GM23338 (cell line): Measurements from ENCODE around the gene LRP1B. TPM values are rescaled to one million over a fixed set of nuclear protein-coding genes. Genes with fewer than 3 reads are reported as not detected.

ENCODE experiments used
- ATAC-seq: fragments of 200-7000 bp; cut with Tn5 transposase; 3 replicates; pipeline ENCODE4 v1.9.1; 2020
- DNase-seq: peaks from one replicate; pipeline ENCODE4 v3.0.0-alpha.2; 2015; ENCODE audit warnings: low spot score
- H2AFZ ChIP-seq: fragments of 200-600 bp; sonication (generic); 2 replicates; pipeline ENCODE4 v1.8.0; 2016; ENCODE audit warnings: antibody characterized with exemption, mild to moderate bottlenecking, moderate library complexity
- H3F3A ChIP-seq: fragments of 200-600 bp; sonication (generic); replicated peaks from 2 replicates; pipeline ENCODE4 v1.8.0; 2017; ENCODE audit warnings: antibody characterized with exemption, mixed run types, low read depth
- H3K27ac ChIP-seq: fragments of 200-600 bp; sonication (generic); 2 replicates; pipeline ENCODE4 v1.6.1; 2016; ENCODE audit warnings: low read depth
- H3K27me3 ChIP-seq: fragments of 200-600 bp; sonication (generic); 2 replicates; pipeline ENCODE4 v1.8.0; 2016; ENCODE audit warnings: mild to moderate bottlenecking, mixed run types, moderate library complexity; ENCODE audit not compliant: insufficient read depth
- H3K36me3 ChIP-seq: fragments of 200-600 bp; sonication (generic); 2 replicates; pipeline ENCODE4 v1.8.0; 2016; ENCODE audit warnings: mild to moderate bottlenecking; ENCODE audit not compliant: insufficient read depth
- H3K4me1 ChIP-seq: fragments of 200-600 bp; sonication (generic); 2 replicates; pipeline ENCODE4 v1.8.0; 2016; ENCODE audit warnings: mild to moderate bottlenecking, moderate library complexity; ENCODE audit not compliant: insufficient read depth
- H3K4me2 ChIP-seq: fragments of 200-600 bp; sonication (generic); 2 replicates; pipeline ENCODE4 v1.7.1; 2017; ENCODE audit warnings: mixed run types
- H3K4me3 ChIP-seq: fragments of 200-600 bp; sonication (generic); 2 replicates; pipeline ENCODE4 v1.6.1; 2016; ENCODE audit warnings: mixed run types
- H3K79me2 ChIP-seq: fragments of 200-600 bp; sonication (generic); replicated peaks from 2 replicates; pipeline ENCODE4 v1.8.0; 2017; ENCODE audit warnings: mild to moderate bottlenecking; ENCODE audit not compliant: insufficient read depth
- H3K9me2 ChIP-seq: fragments of 200-600 bp; sonication (generic); 2 replicates; pipeline ENCODE4 v1.8.0; 2017; ENCODE audit not compliant: insufficient read depth
- H4K20me1 ChIP-seq: fragments of 200-600 bp; sonication (generic); replicated peaks from 2 replicates; pipeline ENCODE4 v1.8.0; 2017; ENCODE audit warnings: mild to moderate bottlenecking; ENCODE audit not compliant: insufficient read depth
- H3K27ac Mint-ChIP-seq: 2 replicates; pipeline ENCODE4 v1.8.0; 2020; ENCODE audit warnings: inconsistent platforms, mild to moderate bottlenecking, moderate library complexity, mixed read lengths
- H3K27me3 Mint-ChIP-seq: 3 replicates; pipeline ENCODE4 v1.8.0; 2022; ENCODE audit warnings: low read depth, mild to moderate bottlenecking, moderate library complexity, mixed read lengths, inconsistent platforms; ENCODE audit not compliant: insufficient read depth, poor library complexity
- H3K36me3 Mint-ChIP-seq: 3 replicates; pipeline ENCODE4 v1.8.0; 2021; ENCODE audit warnings: low read depth, mild to moderate bottlenecking, inconsistent platforms, moderate library complexity, mixed read lengths
- H3K4me1 Mint-ChIP-seq: 3 replicates; pipeline ENCODE4 v1.8.0; 2020; ENCODE audit warnings: mild to moderate bottlenecking, inconsistent platforms, mixed read lengths
- H3K4me3 Mint-ChIP-seq: 3 replicates; pipeline ENCODE4 v1.8.0; 2021; ENCODE audit warnings: moderate library complexity, mild to moderate bottlenecking, inconsistent platforms, mixed read lengths
- H3K9me3 Mint-ChIP-seq: 3 replicates; pipeline ENCODE4 v1.8.0; 2020; ENCODE audit warnings: moderate library complexity, mild to moderate bottlenecking, inconsistent platforms, mixed read lengths
- CTCF ChIP-seq, 2 experiments: fragments of 200-600 bp in 1 of 2; sonication (generic) in 1 of 2; conservative IDR thresholded peaks; 2 replicates each; pipeline versions ENCODE4 v1.5.1 to v1.6.1; 2016 to 2017; ENCODE audit warnings: antibody characterized with exemption in 2 of 2, low read depth in 2 of 2, mild to moderate bottlenecking in 2 of 2, moderate library complexity in 1 of 2
- ETS1 ChIP-seq: IDR thresholded peaks from 2 replicates; pipeline ENCODE4 v1.6.1; 2016; ENCODE audit warnings: antibody characterized with exemption
- EZH2phosphoT487 ChIP-seq: fragments of 200-600 bp; sonication (generic); IDR thresholded peaks from one replicate; pipeline ENCODE4 v1.8.1; 2018; ENCODE audit warnings: antibody characterized with exemption; ENCODE audit not compliant: unreplicated experiment
- JUNB ChIP-seq: IDR thresholded peaks from one replicate; pipeline ENCODE4 v1.6.1; 2016; ENCODE audit warnings: antibody characterized with exemption; ENCODE audit not compliant: unreplicated experiment
- POLR2AphosphoS5 ChIP-seq: IDR thresholded peaks from 2 replicates; pipeline ENCODE4 v1.6.1; 2016; ENCODE audit warnings: antibody characterized with exemption, low read depth
- REST ChIP-seq: IDR thresholded peaks from one replicate; pipeline ENCODE4 v1.6.1; 2018; ENCODE audit warnings: antibody characterized with exemption; ENCODE audit not compliant: unreplicated experiment
- STAT1 ChIP-seq: IDR thresholded peaks from one replicate; pipeline ENCODE4 v1.6.1; 2016; ENCODE audit warnings: antibody characterized with exemption; ENCODE audit not compliant: unreplicated experiment
- ZNF114 ChIP-seq: fragments of 250-450 bp; sonication (Bioruptor Pico); IDR thresholded peaks from 2 replicates; pipeline ENCODE4 v1.5.0; 2020; ENCODE audit warnings: mild to moderate bottlenecking, moderate library complexity
- ZNF462 ChIP-seq: fragments of 250-450 bp; sonication (Bioruptor Pico); IDR thresholded peaks from 2 replicates; pipeline ENCODE4 v1.5.0; 2020; ENCODE audit warnings: mild to moderate bottlenecking, moderate library complexity
- polyA plus RNA-seq: library from polyadenylated mRNA; unstranded; fragments of >200 nt; fragmentation: Nextera tagmentation; extraction: Ambion mirVana; gene quantifications from 2 replicates; pipeline ENCODE4 v1.2.1, GENCODE V29; 2016
- total RNA-seq: library from RNA; depleted of rRNA; stranded (reverse); fragments of >200 nt; shearing (Covaris generic); gene quantifications from 2 replicates; pipeline ENCODE4 v1.2.3, GENCODE V29; 2014

Gene LRP1B
- total and polyA plus RNA-seq, 2 experiments from 2014 or later, result 0.15 to 0.97 TPM

GRCh38 chr2:140861666-140862065 lies 1269.2 kb downstream of the LRP1B start (continued):
- TF ChIP-seq ETS1, result no peak
- no peak for TF ChIP-seq EZH2phosphoT487
- TF ChIP-seq POLR2AphosphoS5, result no peak
- TF ChIP-seq JUNB, result no peak
- no peak for TF ChIP-seq ZNF462 (CRISPR knock-in tag)
- TF ChIP-seq STAT1, result no peak

- peaks cover 4% of the 10 kb centered on the region; the same call in 2 of the 3 replicates for H3K36me3 Mint-ChIP-seq
- H3K4me1 Mint-ChIP-seq, result peaks cover 12% of the 10 kb centered on the region; the same call in 2 of the 3 replicates
- peaks cover 7% of the 10 kb centered on the region; the same call in 2 of the 3 replicates for H3K9me3 Mint-ChIP-seq
- Histone ChIP-seq H3K36me3 (no peaks in the 10 kb centered on the region; the same call in 1 of the 2 replicates), H2AFZ (no peak overlapping the region), H3K79me2 (no peaks in the 10 kb centered on the region), H3K4me2 (no peak overlapping the region), H3K4me3 (no peak overlapping the region), H3K27me3 (no peaks in the 10 kb centered on the region), H3K27ac (no peak overlapping the region), H3K9me2 (no peaks in the 10 kb centered on the region), H3K4me1 (peaks cover 6% of the 10 kb centered on the region; the same call in 1 of the 2 replicates), H4K20me1 (no peaks in the 10 kb centered on the region), H3F3A (no peaks in the 10 kb centered on the region)
- no peak overlapping the region for H3K27ac Mint-ChIP-seq
- ATAC-seq (no peak), DNase-seq (no peak)
- no peak overlapping the region for H3K4me3 Mint-ChIP-seq
- no peak for TF ChIP-seq CTCF (conservative IDR thresholded peaks at IDR 0.05; ENCODE audit: low read depth in 2 of 2)
- TF ChIP-seq POLR2AphosphoS5, result no peak
- TF ChIP-seq ZNF114 (CRISPR knock-in tag), result no peak
- TF ChIP-seq REST, result no peak
- no peaks in the 10 kb centered on the region for H3K27me3 Mint-ChIP-seq
These were observed 1275.3 kb downstream of the LRP1B start for GRCh38 chr2:140855471-140855870.
